NT2/D1 (cell line): ENCODE data around the gene FRAT1.

Source experiments
- SUZ12 ChIP-seq: IDR thresholded peaks from 2 replicates; pipeline ENCODE4 v1.6.1; 2011; ENCODE audit not compliant: insufficient read length, insufficient read depth; ENCODE audit errors: extremely low read depth
- ZNF274 ChIP-seq: IDR thresholded peaks from 2 replicates; pipeline ENCODE4 v1.6.1; 2011; ENCODE audit warnings: mild to moderate bottlenecking, low read depth, low read length

GRCh38 chr10:97356318-97356914 lies 37.3 kb downstream of the FRAT1 start:
- TF ChIP-seq ZNF274 (no peak), SUZ12 (no peak)
